GM21825 (cell line): Measurements from ENCODE around the gene PCDHGB3.
"Not testable (repeated sequence)": the region's sequence is repeated elsewhere in the genome, so short reads cannot be mapped to it uniquely, and the experiment has no call there.

Experiments used
- ATAC-seq: cut with Tn5 transposase; IDR thresholded peaks from one replicate; pipeline ENCODE4 v1.9.1; 2021; ENCODE audit warnings: mild to moderate bottlenecking, moderate library complexity; ENCODE audit not compliant: unreplicated experiment

Gene PCDHGB3

DNA sequence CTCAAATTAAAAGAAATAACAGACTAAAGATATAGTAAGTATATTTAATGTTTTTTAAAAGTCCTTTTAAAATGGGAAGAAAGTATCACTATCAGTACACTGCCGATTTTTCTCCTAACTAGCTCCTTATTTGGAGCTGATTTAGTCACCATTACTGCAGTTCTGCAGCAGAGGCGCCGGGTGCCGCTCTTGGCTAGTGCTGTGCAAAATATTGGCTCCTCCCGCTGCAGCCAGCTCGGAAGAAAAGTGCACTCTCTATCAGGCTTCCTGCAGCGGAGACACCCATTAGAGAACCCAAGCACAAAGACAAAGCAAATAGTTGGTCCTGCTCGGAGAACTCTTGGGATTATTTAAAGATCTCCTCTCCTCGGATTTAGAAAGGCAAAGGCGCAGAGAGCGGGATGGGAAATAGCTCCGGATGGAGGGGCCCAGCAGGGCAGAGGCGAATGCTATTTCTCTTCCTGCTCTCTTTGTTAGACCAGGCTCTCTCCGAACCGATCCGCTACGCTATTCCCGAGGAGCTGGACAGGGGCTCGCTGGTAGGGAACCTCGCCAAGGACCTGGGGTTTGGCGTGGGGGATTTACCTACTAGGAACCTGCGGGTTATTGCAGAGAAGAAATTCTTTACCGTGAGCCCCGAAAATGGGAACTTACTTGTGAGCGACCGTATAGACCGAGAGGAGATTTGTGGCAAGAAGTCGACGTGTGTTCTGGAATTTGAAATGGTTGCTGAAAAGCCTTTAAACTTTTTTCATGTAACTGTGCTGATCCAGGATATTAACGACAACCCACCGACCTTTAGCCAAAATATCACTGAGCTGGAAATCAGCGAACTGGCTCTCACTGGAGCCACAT lies at the start of gene PCDHGB3:
Gene PCDHGB3, plus strand, starts transcription at position 249 of the 855 bp plus-strand sequence. Its CDS starts 153 bp downstream, at position 402.
- peak; percentile 70 for ATAC-seq

DNA sequence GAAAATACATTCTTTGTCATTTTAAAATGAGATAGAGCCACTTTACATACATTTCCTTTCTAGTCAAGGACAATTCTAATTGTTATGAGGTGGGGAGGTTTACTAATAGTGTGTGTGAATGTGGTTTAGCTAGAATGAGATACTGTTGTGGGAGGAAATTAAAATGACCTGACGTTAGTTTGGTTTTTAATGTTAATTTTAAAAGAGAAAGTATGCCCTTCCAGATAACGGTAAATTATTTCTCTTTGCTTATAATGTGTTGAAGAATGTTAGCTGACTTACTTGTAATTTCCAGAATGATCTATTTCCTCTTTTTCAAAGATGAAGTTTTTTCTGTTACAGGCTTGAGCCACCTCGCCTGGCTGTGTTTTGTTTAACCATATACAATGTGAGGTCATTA lies 47.8 kb upstream of the PCDHGB3 start:
- no peak for ATAC-seq

DNA sequence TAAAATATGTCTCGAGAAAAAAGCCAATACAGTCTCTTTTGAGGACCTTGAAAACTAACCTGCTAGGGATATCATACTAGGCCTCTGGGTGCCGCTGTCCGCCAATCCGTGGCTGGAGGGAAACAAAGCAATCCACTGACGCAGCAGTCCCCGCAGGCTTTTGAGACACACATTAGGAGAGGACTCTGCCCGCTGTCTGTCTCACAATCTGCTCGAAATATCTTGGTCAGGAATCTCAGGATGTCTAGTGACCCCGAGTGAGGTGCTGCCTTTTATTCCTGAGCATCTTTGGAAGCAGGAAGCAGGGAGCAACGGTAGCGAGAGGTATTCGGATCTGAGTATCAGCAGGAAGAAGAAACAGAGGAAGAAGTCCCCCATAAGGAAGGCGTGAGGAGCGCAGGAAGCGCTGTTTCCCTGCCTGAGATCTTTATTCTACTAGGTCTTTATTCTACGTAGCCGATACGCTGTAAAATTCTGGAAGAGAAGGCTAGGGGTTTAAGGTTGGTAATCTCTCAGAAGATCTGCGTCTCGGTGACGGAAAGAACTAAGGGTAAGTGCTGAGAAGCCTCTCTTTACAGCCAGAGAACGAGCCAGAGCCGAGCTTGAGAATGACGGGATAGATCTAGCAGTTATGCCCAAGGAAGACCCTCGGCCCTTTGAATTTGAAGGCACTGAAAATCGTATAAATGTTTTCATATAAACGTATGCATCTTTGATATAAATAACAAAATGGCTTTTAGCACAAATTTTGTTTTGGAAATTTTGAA lies 43.8 kb upstream of the PCDHGB3 start:
- peak; percentile 91 for ATAC-seq

DNA sequence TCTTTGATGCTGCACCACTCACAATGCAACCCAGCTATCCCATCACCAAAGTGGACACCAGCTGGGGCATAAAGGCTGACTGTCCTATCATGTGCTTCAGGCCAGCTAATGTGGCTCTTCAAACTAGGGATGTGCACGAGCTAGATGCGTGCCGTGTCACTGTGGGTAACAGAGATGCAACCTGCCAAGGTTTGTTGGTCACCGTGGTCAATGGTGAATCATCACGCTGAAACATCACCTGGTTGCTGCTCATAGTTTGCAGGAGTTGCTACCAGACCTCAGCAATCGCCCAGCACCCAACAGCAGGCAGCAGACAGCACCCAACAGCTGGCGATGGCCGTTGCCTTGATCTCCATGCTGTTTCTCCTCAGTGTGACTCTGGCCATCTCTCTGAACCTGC lies 41.8 kb upstream of the PCDHGB3 start:
- ATAC-seq = no peak

DNA sequence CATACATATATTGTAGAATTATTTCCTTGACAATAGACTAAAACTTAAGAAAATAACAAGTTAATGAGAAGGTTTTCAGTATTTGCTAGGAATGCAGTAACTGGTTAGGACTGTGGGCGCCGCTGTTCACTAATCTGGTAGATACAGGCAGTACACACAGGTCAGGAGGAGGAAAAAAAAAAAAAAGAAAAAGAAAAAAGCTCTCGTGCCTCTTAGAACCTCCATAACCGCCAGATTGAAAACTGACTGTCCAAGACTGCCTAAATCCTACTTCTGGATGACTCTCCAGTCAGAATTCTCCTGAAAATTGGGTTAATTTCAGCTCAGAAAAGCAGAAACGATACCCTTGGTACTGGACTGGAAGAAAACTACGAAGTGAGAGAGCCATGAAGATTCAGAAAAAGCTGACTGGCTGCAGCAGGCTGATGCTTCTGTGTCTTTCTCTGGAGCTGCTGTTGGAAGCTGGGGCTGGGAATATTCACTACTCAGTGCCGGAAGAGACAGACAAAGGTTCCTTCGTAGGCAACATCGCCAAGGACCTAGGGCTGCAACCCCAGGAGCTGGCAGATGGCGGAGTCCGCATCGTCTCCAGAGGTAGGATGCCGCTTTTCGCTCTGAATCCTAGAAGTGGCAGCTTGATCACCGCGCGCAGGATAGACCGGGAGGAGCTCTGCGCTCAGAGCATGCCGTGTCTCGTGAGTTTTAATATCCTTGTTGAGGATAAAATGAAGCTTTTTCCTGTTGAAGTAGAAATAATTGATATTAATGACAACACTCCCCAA lies 39.6 kb upstream of the PCDHGB3 start, which contains the start of gene PCDHGA1:
Gene PCDHGA1, plus strand, starts transcription at position 216 of the 782 bp plus-strand sequence.
- no peak for ATAC-seq

DNA sequence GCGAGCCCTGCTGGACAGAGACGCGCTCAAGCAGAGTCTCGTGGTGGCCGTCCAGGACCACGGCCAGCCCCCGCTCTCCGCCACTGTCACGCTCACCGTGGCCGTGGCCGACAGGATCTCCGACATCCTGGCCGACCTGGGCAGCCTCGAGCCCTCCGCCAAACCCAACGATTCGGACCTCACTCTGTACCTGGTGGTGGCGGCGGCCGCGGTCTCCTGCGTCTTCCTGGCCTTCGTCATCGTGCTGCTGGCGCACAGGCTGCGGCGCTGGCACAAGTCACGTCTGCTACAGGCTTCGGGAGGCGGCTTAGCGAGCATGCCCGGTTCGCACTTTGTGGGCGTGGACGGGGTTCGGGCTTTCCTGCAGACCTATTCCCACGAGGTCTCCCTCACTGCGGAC lies 37.5 kb upstream of the PCDHGB3 start:
- ATAC-seq = not testable (repeated sequence)

DNA sequence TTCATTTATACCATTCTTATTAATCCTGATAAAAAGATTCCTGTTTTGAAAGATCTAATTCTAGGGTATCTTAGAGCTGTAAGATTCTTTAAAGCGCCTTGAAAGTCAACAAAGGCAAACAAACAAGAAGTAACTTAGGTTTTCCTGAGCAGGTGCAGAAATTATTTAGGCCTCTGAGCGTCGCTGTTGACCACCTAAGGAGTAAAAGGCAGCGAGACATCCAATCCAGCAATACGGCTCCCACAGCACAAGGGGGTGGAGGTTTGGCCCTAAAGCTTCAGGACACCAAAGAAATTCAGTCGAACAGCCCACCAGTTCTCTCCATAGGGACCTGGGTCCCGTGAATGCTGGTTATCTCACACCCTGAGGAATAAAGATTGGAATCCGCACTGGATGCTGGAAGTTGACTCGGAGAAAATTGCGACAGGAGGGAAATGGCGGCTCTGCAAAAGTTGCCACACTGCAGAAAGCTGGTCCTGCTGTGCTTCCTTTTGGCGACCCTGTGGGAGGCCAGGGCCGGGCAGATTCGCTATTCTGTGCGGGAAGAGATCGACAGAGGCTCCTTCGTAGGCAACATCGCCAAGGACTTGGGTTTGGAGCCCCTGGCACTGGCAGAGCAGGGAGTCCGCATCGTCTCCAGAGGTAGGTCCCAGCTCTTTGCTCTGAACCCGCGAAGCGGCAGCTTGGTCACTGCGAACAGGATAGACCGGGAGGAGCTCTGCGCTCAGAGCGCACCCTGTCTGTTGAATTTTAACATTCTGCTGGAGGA lies 31.3 kb upstream of the PCDHGB3 start, which contains the start of gene PCDHGA2:
Gene PCDHGA2, plus strand, starts transcription at position 223 of the 769 bp plus-strand sequence.
- ATAC-seq = no peak

DNA sequence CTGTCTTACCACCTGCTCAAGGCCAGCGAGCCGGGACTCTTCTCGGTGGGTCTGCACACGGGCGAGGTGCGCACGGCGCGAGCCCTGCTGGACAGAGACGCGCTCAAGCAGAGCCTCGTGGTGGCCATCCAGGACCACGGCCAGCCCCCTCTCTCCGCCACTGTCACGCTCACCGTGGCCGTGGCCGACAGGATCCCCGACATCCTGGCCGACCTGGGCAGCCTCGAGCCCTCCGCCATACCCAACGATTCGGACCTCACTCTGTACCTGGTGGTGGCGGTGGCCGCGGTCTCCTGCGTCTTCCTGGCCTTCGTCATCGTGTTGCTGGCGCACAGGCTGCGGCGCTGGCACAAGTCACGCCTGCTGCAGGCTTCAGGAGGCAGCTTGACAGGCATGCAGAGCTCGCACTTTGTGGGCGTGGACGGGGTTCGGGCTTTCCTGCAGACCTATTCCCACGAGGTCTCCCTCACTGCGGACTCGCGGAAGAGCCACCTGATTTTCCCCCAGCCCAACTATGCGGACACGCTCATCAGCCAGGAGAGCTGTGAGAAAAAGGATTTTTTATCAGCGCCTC lies 29.2 kb upstream of the PCDHGB3 start:
- ATAC-seq = not testable (repeated sequence)

DNA sequence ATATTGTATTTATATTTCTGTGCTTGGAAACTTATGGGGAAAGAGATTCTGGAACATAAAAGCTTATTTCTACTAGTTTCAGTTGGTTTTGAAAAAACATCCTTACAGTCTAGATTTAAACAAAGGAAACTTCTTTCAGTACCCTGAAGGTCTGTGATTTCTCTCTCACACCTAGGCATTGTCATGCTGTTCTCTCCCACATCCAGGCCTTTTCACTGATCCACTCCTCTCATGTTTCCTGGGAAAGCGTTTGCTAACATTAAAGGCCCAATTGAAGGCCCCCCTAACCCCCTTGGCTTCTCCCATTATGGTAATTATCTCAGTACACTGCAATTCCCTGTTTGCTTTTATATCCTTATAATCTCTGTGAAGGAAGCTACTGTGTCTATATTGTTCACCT lies 27.3 kb upstream of the PCDHGB3 start:
- no peak for ATAC-seq

DNA sequence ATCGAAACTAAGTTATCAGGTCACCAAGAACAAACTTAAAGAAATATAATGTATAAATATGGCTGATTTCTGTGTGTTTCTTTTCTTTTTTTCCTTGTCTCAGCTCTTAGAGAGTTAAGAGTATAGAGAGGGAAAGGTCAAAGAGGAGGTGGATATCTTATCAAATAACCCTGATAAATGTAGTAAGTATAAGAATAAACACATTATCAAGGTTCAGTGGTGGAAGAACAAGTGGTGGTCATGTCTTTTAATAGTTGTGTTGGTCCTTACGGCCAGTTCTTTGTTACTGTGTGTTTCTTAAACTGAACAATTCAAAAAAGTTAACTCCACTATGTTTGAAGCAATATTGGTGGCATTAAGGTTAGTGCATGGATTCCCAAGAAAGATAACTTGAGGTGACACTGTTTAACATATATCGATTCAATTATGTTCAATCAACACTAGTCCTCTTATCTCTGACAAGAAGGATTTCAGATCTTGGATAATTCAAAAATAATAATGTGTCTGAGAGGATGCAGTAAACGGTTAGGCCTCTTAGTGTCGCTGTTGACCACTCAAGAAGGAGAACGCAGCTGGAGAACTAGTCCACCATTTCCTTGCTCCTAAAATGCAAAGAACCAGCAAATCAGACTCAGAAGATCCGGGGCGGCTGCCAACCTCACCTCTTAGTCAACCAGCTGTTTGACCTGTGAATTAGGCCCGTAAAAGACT lies 26.6 kb upstream of the PCDHGB3 start, which contains the start of gene PCDHGA3:
Gene PCDHGA3, plus strand, starts transcription at position 588 of the 711 bp plus-strand sequence. CDS start 205 bp downstream, outside the sequence.
- ATAC-seq = no peak

DNA sequence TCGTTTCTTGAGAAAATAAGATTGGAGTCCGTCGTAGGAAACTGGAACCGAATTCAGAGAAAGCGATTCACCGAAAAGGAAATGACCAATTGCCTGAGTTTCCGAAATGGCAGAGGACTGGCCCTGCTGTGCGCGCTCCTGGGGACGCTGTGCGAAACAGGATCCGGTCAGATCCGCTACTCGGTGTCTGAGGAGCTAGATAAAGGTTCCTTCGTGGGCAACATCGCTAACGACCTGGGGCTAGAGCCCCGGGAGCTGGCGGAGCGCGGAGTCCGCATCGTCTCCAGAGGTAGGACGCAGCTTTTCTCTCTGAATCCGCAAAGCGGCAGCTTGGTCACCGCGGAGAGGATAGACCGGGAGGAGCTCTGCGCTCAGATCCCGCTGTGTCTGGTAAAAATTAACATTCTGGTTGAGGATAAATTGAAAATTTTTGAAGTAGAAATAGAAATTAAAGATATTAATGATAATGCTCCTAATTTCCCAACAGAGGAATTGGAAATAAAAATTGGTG lies 26.0 kb upstream of the PCDHGB3 start:
- ATAC-seq = no peak

DNA sequence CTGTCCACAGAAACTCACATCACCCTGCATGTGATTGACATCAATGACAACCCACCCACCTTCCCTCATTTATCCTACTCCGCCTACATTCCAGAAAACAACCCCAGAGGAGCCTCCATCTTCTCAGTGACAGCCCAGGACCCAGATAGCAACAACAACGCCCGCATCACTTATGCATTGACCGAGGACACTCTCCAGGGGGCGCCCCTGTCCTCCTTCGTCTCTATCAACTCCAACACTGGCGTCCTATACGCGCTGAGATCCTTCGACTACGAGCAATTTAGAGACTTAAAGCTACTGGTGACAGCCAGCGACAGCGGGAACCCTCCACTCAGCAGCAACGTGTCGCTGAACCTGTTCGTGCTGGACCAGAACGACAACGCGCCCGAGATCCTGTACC lies 24.7 kb upstream of the PCDHGB3 start:
- no peak for ATAC-seq

DNA sequence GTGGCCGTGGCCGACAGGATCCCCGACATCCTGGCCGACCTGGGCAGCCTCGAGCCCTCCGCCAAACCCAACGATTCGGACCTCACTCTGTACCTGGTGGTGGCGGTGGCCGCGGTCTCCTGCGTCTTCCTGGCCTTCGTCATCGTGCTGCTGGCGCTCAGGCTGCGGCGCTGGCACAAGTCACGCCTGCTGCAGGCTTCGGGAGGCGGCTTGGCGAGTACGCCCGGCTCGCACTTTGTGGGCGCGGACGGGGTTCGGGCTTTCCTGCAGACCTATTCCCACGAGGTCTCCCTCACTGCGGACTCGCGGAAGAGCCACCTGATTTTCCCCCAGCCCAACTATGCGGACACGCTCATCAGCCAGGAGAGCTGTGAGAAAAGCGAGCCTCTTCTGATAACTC lies 24.0 kb upstream of the PCDHGB3 start:
- not testable (repeated sequence) for ATAC-seq

DNA sequence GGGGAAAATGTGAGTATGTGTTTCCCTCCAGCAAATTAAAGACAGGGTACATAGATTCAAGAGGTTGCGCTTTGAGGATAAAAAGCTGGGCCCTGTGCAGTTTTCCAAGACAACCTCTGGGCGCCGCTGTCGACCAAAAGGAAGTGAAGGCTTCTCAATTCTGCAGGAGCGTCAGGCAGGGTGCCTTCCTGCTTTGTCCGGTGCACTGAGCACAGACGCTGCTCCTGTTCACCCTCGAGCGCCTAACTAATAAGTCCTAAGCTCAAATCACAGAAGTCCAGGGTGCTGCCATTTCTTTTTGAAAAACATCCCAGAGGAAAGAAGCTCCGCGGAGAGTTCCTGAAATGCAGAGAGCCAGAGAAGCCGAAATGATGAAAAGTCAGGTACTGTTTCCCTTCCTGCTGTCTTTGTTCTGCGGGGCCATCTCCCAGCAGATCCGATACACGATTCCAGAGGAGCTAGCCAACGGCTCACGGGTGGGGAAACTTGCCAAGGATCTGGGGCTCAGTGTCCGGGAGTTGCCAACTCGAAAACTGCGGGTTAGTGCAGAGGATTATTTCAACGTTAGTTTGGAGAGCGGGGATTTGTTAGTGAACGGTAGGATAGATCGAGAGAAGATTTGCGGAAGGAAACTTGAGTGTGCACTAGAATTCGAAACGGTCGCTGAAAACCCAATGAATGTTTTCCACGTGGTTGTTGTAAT lies 20.0 kb upstream of the PCDHGB3 start, which contains the start of gene PCDHGB1:
Gene PCDHGB1, plus strand, starts transcription at position 183 of the 703 bp plus-strand sequence. Its CDS starts 162 bp downstream, at position 345.
- ATAC-seq = no peak

DNA sequence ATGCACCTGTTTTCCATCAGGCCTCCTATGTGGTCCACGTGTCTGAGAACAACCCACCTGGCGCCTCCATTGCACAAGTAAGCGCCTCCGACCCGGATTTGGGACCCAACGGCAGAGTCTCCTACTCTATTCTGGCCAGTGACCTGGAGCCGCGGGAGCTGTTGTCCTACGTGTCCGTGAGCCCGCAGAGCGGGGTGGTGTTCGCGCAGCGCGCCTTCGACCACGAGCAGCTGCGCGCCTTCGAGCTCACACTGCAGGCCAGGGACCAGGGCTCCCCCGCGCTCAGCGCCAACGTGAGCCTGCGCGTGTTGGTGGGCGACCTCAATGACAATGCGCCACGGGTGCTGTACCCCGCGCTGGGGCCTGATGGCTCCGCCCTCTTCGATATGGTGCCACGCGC lies 18.5 kb upstream of the PCDHGB3 start:
- ATAC-seq = no peak

DNA sequence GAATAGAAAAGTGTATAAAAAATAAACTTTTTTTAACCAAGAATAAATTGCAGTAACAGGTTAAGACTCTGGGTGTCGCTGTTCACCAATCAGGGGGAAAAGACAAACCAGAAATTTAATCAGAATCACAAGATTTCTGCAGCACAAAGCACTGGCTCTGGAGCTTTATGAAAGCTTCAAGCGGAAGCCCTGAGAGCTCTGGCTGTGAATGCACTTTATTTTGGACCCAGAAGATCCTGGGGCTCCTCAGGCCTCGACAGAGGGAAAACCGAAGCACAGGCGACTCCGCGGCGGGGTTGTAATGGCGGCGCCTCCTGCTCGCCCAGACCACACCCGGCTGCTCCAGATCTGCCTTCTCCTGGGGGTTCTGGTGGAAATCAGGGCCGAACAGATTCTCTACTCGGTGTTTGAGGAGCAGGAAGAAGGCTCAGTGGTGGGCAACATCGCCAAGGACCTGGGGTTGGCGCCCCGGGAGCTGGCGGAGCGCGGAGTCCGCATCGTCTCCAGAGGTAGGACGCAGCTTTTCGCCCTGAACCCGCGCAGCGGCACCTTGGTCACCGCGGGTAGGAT lies 15.1 kb upstream of the PCDHGB3 start, which contains the start of gene PCDHGA4:
Gene PCDHGA4, plus strand, starts transcription at position 122 of the 570 bp plus-strand sequence. Its CDS starts 87 bp downstream, at position 209.
- ATAC-seq = no peak

DNA sequence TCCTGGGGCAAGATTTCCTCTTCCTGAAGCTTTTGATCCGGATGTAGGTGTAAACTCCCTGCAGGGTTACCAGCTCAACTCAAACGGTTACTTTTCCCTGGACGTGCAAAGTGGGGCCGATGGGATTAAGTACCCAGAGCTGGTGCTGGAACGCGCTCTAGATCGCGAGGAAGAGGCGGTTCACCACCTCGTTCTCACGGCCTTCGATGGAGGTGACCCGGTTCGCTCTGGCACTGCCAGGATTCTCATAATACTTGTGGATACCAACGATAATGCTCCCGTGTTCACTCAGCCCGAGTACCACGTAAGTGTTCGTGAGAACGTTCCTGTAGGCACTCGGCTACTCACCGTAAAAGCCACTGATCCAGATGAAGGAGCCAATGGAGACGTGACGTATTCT lies 14.4 kb upstream of the PCDHGB3 start:
- no peak for ATAC-seq

DNA sequence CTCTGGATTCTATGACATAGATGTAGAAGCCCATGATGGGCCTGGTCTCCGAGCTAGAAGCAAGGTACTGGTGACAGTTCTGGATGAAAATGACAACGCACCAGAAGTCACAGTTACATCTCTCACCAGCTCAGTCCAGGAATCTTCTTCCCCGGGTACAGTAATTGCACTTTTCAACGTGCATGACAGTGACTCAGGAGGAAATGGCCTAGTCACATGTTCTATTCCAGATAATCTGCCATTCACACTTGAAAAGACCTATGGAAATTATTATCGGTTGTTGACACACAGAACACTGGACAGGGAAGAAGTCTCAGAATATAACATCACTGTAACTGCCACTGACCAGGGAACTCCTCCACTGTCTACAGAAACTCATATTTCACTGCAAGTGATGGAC lies 13.9 kb upstream of the PCDHGB3 start:
- no peak for ATAC-seq
